Measurements from ENCODE around the gene DCAF4L1.
A peak's percentile ranks its signal among the peaks of the same experiment; 100 is the strongest.

The DCAF4L1 gene

GRCh38 chr4:41985151-41985550, 3.6 kb downstream of the DCAF4L1 start:
- no peak overlapping the region for H3K4me3 ChIP-seq (replicated peaks in 1 of 2; ENCODE audit: low read depth in 2 of 2, low read length in 2 of 2)
- TF ChIP-seq CTCF (IDR thresholded peaks at IDR 0.05; ENCODE audit: low read depth, low read length), result no peak
- DNase-seq (ENCODE audit: low read depth in 2 of 2), result no peak

- TF ChIP-seq CTCF (IDR thresholded peaks at IDR 0.05; ENCODE audit: low read depth, low read length), result no peak
- DNase-seq (ENCODE audit: low read depth in 2 of 2), result no peak
Observed at GRCh38 chr4:41989994-41990364, 8.4 kb downstream of the DCAF4L1 start.

GRCh38 chr4:41990365-41991111, 9.0 kb downstream of the DCAF4L1 start, which contains the start of gene SLC30A9:
Gene SLC30A9 (plus strand): TSS chr4:41990530. CDS start chr4:41990652, 122 bp downstream.
- TF ChIP-seq CTCF (IDR thresholded peaks at IDR 0.05; ENCODE audit: low read depth, low read length), result peak; percentile 50
- peak; percentile 94 to 95 for DNase-seq (ENCODE audit: low read depth in 2 of 2)
- H3K4me3 ChIP-seq (replicated peaks in 1 of 2; ENCODE audit: low read depth in 2 of 2, low read length in 2 of 2), result peak within 1 kb of the TSS; percentile 85 to 91

More at GRCh38 chr4:41989994-41990364, 8.4 kb downstream of the DCAF4L1 start:
- H3K4me3 ChIP-seq (replicated peaks in 1 of 2; ENCODE audit: low read depth in 2 of 2, low read length in 2 of 2), result peak overlapping the region; percentile 85 to 91

GRCh38 chr4:41991916-41992767, 10.6 kb downstream of the DCAF4L1 start:
- no peak overlapping the region for H3K4me3 ChIP-seq (replicated peaks in 1 of 2; ENCODE audit: low read depth in 2 of 2, low read length in 2 of 2)
- peak in 1 of 2 donors; percentile 15 for DNase-seq (ENCODE audit: low read depth in 2 of 2)
- no peak for TF ChIP-seq CTCF (IDR thresholded peaks at IDR 0.05; ENCODE audit: low read depth, low read length)

- TF ChIP-seq CTCF (IDR thresholded peaks at IDR 0.05; ENCODE audit: low read depth, low read length), result no peak
- DNase-seq (ENCODE audit: low read depth in 2 of 2), result no peak
- H3K4me3 ChIP-seq (replicated peaks in 1 of 2; ENCODE audit: low read depth in 2 of 2, low read length in 2 of 2), result no peak overlapping the region
Observed at GRCh38 chr4:41992967-41993857, 11.7 kb downstream of the DCAF4L1 start.

- H3K4me3 ChIP-seq (replicated peaks in 1 of 2; ENCODE audit: low read depth in 2 of 2, low read length in 2 of 2), result no peak overlapping the region
- TF ChIP-seq CTCF (IDR thresholded peaks at IDR 0.05; ENCODE audit: low read depth, low read length), result no peak
- DNase-seq (ENCODE audit: low read depth in 2 of 2), result no peak
Observed at GRCh38 chr4:41994461-41994985, 13.0 kb downstream of the DCAF4L1 start.

Data from cardiac fibroblast (primary cell).